Limb (tissue), 2 donors: ENCODE data around the gene SARNP.
A peak's percentile ranks its signal among the peaks of the same experiment; 100 is the strongest.
"Not testable (repeated sequence)": the region's sequence is repeated elsewhere in the genome, so short reads cannot be mapped to it uniquely, and the experiment has no call there.

Experiments
- DNase-seq, 2 donors: peaks; one replicate each; pipeline ENCODE4 v3.0.0-alpha.2; 2016; ENCODE audit errors: extremely low spot score in 2 of 2

SARNP gene

GRCh38 chr12:55839345-55840140, 22.0 kb upstream of the SARNP start:
- DNase-seq = no peak

GRCh38 chr12:55838361-55838760, 20.8 kb upstream of the SARNP start:
- DNase-seq = no peak

- not testable (repeated sequence) for DNase-seq
Observed at GRCh38 chr12:55834400-55834799, 16.9 kb upstream of the SARNP start.

- no peak for DNase-seq
Observed at GRCh38 chr12:55833056-55833455, 15.5 kb upstream of the SARNP start.

- DNase-seq = no peak
Observed at GRCh38 chr12:55831447-55831815, 13.9 kb upstream of the SARNP start.

- DNase-seq = peak; percentile 82 to 95
Observed at GRCh38 chr12:55830601-55831446, 13.3 kb upstream of the SARNP start.

- peak; percentile 79 to 82 for DNase-seq
Observed at GRCh38 chr12:55829967-55830600, 12.6 kb upstream of the SARNP start.

- DNase-seq = no peak
Observed at GRCh38 chr12:55828357-55828756, 10.8 kb upstream of the SARNP start.

GRCh38 chr12:55827806-55828205, 10.3 kb upstream of the SARNP start:
- DNase-seq = no peak

- no peak for DNase-seq
Observed at GRCh38 chr12:55824726-55825125, 7.2 kb upstream of the SARNP start.

GRCh38 chr12:55823419-55823818, 5.9 kb upstream of the SARNP start:
- no peak for DNase-seq

GRCh38 chr12:55822228-55822627, 4.7 kb upstream of the SARNP start:
- DNase-seq = no peak

GRCh38 chr12:55820679-55821078, 3.2 kb upstream of the SARNP start:
- no peak for DNase-seq

- DNase-seq = no peak
Observed at GRCh38 chr12:55818886-55819285, 1.4 kb upstream of the SARNP start.

- no peak for DNase-seq
Observed at GRCh38 chr12:55818140-55818728, 710 bp upstream of the SARNP start.

GRCh38 chr12:55816881-55817344, 611 bp downstream of the SARNP start:
- peak in 1 of 2 donors; percentile 42 for DNase-seq

- DNase-seq = no peak
Observed at GRCh38 chr12:55815473-55815872, 2.1 kb downstream of the SARNP start.

GRCh38 chr12:55814257-55814656, 3.3 kb downstream of the SARNP start:
- no peak for DNase-seq

GRCh38 chr12:55812088-55812487, 5.4 kb downstream of the SARNP start:
- no peak for DNase-seq

GRCh38 chr12:55809274-55809673, 8.2 kb downstream of the SARNP start:
- DNase-seq = no peak

- DNase-seq = no peak
Observed at GRCh38 chr12:55806982-55807381, 10.5 kb downstream of the SARNP start.

- DNase-seq = no peak
Observed at GRCh38 chr12:55797550-55797949, 20.0 kb downstream of the SARNP start.
